ENCODE measurements around the gene PHYHD1.
A peak's percentile ranks its signal among the peaks of the same experiment; 100 is the strongest.

The PHYHD1 gene

DNA sequence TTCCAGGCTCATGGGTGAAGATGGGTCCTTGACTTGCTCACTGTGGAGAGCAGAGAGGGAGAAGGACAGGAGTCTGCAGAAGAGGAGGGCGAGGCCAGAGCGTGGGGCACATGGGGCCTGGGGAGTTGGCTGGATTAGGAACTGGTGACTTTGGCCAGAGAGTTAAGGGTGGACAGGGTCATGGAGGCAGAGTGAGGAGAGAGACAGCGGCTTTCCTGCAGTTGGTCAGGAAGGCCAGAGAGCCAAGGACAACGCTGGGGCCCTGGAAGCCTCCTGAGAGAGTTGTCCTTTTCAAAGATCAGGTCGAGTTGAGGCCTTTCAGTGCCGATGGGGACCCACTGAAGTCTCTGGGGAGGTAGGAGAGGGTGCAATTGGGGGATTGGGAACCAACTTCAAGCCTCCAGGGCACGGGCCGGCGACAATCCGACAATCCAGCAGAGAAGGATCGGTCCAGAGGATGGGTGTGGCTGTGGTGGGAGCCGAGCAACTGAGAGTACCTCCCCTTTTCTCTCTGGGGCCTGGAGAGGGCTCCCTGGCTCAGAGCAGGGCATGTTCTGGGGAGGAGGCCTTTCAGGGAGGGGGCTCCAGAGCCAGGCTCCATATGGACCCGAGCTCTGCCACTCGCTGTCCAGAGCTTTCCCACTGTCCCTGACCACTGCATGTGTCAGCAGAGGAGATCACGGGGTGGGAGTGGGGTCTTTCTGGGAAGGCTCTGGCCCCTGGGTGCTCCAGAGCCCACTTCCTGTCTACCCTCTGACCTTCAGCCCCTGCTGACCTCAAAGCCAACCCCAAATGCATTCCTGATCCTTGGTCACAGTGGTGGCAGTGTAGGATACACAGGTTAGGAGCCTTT, 7.5 kb upstream of the PHYHD1 start:
- no peak for DNase-seq (ENCODE audit: low read depth)
- TF ChIP-seq, protein P1, sequence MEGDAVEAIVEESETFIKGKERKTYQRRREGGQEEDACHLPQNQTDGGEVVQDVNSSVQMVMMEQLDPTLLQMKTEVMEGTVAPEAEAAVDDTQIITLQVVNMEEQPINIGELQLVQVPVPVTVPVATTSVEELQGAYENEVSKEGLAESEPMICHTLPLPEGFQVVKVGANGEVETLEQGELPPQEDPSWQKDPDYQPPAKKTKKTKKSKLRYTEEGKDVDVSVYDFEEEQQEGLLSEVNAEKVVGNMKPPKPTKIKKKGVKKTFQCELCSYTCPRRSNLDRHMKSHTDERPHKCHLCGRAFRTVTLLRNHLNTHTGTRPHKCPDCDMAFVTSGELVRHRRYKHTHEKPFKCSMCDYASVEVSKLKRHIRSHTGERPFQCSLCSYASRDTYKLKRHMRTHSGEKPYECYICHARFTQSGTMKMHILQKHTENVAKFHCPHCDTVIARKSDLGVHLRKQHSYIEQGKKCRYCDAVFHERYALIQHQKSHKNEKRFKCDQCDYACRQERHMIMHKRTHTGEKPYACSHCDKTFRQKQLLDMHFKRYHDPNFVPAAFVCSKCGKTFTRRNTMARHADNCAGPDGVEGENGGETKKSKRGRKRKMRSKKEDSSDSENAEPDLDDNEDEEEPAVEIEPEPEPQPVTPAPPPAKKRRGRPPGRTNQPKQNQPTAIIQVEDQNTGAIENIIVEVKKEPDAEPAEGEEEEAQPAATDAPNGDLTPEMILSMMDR (conservative IDR thresholded peaks at IDR 0.05; ENCODE audit: low read depth, low read length), result no peak
- H3K4me3 ChIP-seq (ENCODE audit: low read depth, low read length), result no peak overlapping the region

DNA sequence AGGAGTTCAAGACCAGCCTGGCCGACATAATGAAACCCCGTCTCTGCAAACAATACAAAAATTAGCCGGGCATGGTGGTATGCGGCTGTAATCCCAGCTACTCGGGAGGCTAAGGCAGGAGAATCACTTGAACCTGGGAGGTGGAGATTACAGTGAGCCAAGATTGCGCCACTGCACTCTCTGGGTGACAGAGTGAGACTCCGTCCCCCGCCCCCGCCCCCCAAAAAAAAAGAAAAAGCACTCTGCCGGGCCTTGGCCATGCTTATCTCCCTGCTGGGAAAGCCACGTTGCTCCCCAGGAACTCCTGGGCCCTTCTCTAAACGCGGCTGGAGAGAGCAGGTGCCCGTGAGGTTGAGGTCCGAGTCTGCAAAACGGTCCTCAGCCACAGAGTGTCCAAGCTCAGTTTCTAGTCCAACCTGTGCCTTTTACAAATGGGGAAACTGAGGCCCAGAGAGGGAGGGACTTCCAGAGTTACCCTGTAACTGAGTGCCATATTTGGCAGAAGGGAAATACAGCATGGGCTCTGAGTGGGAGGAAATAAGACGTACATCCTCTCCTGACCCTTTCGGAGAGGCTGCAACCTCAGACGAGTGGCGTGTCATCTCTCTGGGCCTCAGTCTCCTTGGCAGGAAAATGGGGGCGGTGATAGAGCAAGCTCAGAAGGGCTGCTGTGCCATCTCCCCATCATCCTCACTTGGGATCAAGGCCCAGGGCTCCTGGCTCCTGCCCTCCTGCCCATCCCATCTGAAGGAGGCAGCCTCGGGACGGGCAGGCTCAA, 6.6 kb upstream of the PHYHD1 start:
- TF ChIP-seq, protein P1 (conservative IDR thresholded peaks at IDR 0.05; ENCODE audit: low read depth, low read length), result no peak
- no peak overlapping the region for H3K4me3 ChIP-seq (ENCODE audit: low read depth, low read length)
- no peak for DNase-seq (ENCODE audit: low read depth)

DNA sequence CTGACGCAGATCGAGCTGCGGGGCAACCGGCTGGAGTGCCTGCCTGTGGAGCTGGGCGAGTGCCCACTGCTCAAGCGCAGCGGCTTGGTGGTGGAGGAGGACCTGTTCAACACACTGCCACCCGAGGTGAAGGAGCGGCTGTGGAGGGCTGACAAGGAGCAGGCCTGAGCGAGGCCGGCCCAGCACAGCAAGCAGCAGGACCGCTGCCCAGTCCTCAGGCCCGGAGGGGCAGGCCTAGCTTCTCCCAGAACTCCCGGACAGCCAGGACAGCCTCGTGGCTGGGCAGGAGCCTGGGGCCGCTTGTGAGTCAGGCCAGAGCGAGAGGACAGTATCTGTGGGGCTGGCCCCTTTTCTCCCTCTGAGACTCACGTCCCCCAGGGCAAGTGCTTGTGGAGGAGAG, 4.6 kb upstream of the PHYHD1 start:
- peak; percentile 27 for DNase-seq (ENCODE audit: low read depth)
- no peak overlapping the region for H3K4me3 ChIP-seq (ENCODE audit: low read depth, low read length)
- TF ChIP-seq, protein P1 (conservative IDR thresholded peaks at IDR 0.05; ENCODE audit: low read depth, low read length), result no peak

GRCh38 chr9:128916745-128917144, 4.0 kb upstream of the PHYHD1 start:
- TF ChIP-seq, protein P1 (conservative IDR thresholded peaks at IDR 0.05; ENCODE audit: low read depth, low read length), result no peak
- no peak overlapping the region for H3K4me3 ChIP-seq (ENCODE audit: low read depth, low read length)
- DNase-seq (ENCODE audit: low read depth), result no peak

GRCh38 chr9:128917151-128917849, 3.5 kb upstream of the PHYHD1 start:
- DNase-seq (ENCODE audit: low read depth), result peak; percentile 87
- TF ChIP-seq, protein P1 (conservative IDR thresholded peaks at IDR 0.05; ENCODE audit: low read depth, low read length), result no peak

DNA sequence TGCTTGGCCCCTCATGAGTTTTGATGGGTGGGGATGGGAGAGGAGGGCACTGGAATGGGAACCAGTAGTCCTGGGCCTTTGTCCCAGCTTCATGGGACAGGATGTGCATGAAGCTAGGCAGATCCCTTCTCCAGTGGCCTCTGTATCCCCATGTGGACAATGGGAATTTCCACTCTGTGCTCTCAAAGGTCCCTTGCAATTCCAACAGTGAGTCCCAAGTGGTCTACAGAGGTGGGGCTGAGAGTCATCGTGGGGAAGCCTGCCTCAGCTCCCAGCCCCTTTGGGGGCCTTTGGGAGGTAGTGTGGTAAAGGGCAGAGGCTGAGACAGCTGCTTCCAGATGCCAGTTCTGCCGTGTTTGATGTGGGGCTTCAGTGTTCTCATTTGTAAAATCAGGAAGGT, 1.9 kb upstream of the PHYHD1 start:
- no peak for DNase-seq (ENCODE audit: low read depth)
- H3K4me3 ChIP-seq (ENCODE audit: low read depth, low read length), result no peak overlapping the region
- TF ChIP-seq, protein P1 (conservative IDR thresholded peaks at IDR 0.05; ENCODE audit: low read depth, low read length), result no peak

More at GRCh38 chr9:128917151-128917849, 3.5 kb upstream of the PHYHD1 start:
- H3K4me3 ChIP-seq (ENCODE audit: low read depth, low read length), result no peak overlapping the region
